Caco-2 (cell line): ENCODE measurements around the gene CEBPG. TPM values are rescaled to one million over a fixed set of nuclear protein-coding genes. Genes with fewer than 3 reads are reported as not detected.

Source experiments
- BruUV-seq: library from RNA; stranded (reverse); fragments of 400-500 nt; replicated peaks from 2 replicates; lab custom pipeline; 2021; lab: Mats Ljungman, UMichigan
- CTCF ChIA-PET: fragments of 300-600 bp; sonication (Branson Sonifier 250); formaldehyde crosslinking; loops from one replicate; lab custom pipeline; 2022; ENCODE audit warnings: antibody characterized with exemption; lab: Charles Lee
- POLR2A ChIA-PET: fragments of 300-600 bp; sonication (Branson Sonifier 250); formaldehyde crosslinking; loops from one replicate; lab custom pipeline; 2022; ENCODE audit warnings: antibody characterized with exemption; lab: Charles Lee
- DNase-seq, 2 experiments: peaks; one replicate each; pipeline versions ENCODE4 v3.0.0 to v3.0.0-alpha.2; 2020 to 2022
- H3K27me3 ChIP-seq: replicated peaks from 2 replicates; pipeline ENCODE4 v1.6.0; 2011; ENCODE audit warnings: low read length; ENCODE audit not compliant: control insufficient read depth, insufficient read depth
- H3K36me3 ChIP-seq: 2 replicates; pipeline ENCODE4 v1.5.1; 2011; ENCODE audit warnings: low read length; ENCODE audit not compliant: control insufficient read depth, insufficient read depth
- H3K4me1 ChIP-seq: fragments of 250-450 bp; sonication (Bioruptor Pico); 2 replicates; pipeline ENCODE4 v1.5.1; 2020; ENCODE audit warnings: mild to moderate bottlenecking
- H3K4me3 ChIP-seq: 2 replicates; pipeline ENCODE4 v1.5.1; 2011; ENCODE audit warnings: low read depth, mild to moderate bottlenecking, control low read depth, low read length
- H3K9me3 ChIP-seq: fragments of 250-450 bp; sonication (Bioruptor Pico); 2 replicates; pipeline ENCODE4 v1.5.1; 2020; ENCODE audit warnings: mild to moderate bottlenecking, moderate library complexity
- H3K27ac Mint-ChIP-seq: one replicate; pipeline ENCODE4 v1.8.0; 2022; ENCODE audit warnings: mixed read lengths; ENCODE audit not compliant: unreplicated experiment
- H3K27me3 Mint-ChIP-seq: one replicate; pipeline ENCODE4 v1.8.0; 2022; ENCODE audit warnings: mixed read lengths; ENCODE audit not compliant: insufficient read depth, unreplicated experiment
- H3K36me3 Mint-ChIP-seq: one replicate; pipeline ENCODE4 v1.8.0; 2022; ENCODE audit warnings: mild to moderate bottlenecking, mixed read lengths; ENCODE audit not compliant: insufficient read depth, unreplicated experiment
- H3K4me1 Mint-ChIP-seq: one replicate; pipeline ENCODE4 v1.8.0; 2022; ENCODE audit warnings: low read depth, mixed read lengths; ENCODE audit not compliant: unreplicated experiment
- H3K4me3 Mint-ChIP-seq: one replicate; pipeline ENCODE4 v1.8.0; 2022; ENCODE audit warnings: mild to moderate bottlenecking, moderate library complexity, mixed read lengths; ENCODE audit not compliant: unreplicated experiment
- H3K9me3 Mint-ChIP-seq: one replicate; pipeline ENCODE4 v1.8.0; 2022; ENCODE audit warnings: mixed read lengths; ENCODE audit not compliant: unreplicated experiment
- intact Hi-C: fragments of 100-400 bp; cut with micrococcal nuclease; formaldehyde crosslinking; loops from one replicate; pipeline ENCODE4 v1.10.0; 2022; ENCODE audit not compliant: unreplicated experiment
- total RNA-seq: library from RNA; stranded (reverse); gene quantifications from 2 replicates; pipeline ENCODE4 v1.2.3, GENCODE V29; 2022
- TF ChIP-seq, protein P1 (sequence below), 2 experiments: fragments of 200-600 bp in 1 of 2; IDR thresholded peaks; 1 replicate in 1 of 2; 2 replicates in 1 of 2; pipeline versions ENCODE4 v1.5.1 to v1.8.0; 2011 to 2022; ENCODE audit warnings: antibody characterized with exemption in 1 of 2, control low read depth in 1 of 2, inconsistent platforms in 1 of 2, low read depth in 1 of 2, low read length in 1 of 2, mild to moderate bottlenecking in 1 of 2, moderate library complexity in 1 of 2; ENCODE audit not compliant: insufficient read depth in 1 of 2, severe bottlenecking in 1 of 2, unreplicated experiment in 1 of 2

The CEBPG gene
- total RNA-seq, 1 experiment from 2014 or later: 79.4 TPM

DNA sequence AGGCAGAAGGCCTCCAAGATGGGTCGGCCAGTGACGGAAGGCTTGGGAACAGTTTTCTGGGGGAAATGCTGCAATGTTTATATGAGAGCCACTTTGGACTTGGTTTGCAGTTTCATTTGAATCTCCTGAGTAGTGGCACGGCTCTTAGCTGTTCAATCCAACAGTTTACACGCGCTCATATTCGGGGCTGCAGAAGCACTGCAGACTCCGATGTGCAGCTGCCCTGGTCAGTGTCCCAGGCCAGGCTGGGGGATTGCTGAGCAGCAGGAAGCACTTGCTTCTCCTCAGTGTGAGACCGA is 31.7 kb downstream of the CEBPG start:
- no peaks in the 10 kb centered on the region for H3K9me3 Mint-ChIP-seq
- peaks cover 34% of the 10 kb centered on the region for H3K4me1 Mint-ChIP-seq
- no peak overlapping the region for H3K4me3 ChIP-seq
- no peaks in the 10 kb centered on the region for H3K27me3 Mint-ChIP-seq
- H3K27me3 ChIP-seq: no peaks in the 10 kb centered on the region
- POLR2A ChIA-PET: interaction anchor here (1.2 kb wide), 1 partner anchor 102 kb away, joined by 6 read pairs; no protein-coding TSS in a partner anchor
- H3K27ac Mint-ChIP-seq: peak overlapping the region; percentile 84
- DNase-seq: peak in 1 of 2 experiments; percentile 28
- CTCF ChIA-PET: interaction anchor here (0.8 to 4.5 kb wide), 3 partner anchors 11 to 170 kb away, joined by 4 to 33 read pairs (median 13); no protein-coding TSS in a partner anchor
- H3K4me3 Mint-ChIP-seq: no peak overlapping the region
- TF ChIP-seq, protein P1, sequence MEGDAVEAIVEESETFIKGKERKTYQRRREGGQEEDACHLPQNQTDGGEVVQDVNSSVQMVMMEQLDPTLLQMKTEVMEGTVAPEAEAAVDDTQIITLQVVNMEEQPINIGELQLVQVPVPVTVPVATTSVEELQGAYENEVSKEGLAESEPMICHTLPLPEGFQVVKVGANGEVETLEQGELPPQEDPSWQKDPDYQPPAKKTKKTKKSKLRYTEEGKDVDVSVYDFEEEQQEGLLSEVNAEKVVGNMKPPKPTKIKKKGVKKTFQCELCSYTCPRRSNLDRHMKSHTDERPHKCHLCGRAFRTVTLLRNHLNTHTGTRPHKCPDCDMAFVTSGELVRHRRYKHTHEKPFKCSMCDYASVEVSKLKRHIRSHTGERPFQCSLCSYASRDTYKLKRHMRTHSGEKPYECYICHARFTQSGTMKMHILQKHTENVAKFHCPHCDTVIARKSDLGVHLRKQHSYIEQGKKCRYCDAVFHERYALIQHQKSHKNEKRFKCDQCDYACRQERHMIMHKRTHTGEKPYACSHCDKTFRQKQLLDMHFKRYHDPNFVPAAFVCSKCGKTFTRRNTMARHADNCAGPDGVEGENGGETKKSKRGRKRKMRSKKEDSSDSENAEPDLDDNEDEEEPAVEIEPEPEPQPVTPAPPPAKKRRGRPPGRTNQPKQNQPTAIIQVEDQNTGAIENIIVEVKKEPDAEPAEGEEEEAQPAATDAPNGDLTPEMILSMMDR (IDR thresholded peaks at IDR 0.05; ENCODE audit: insufficient read depth in 1 of 2, low read depth in 1 of 2, low read length in 1 of 2, severe bottlenecking in 1 of 2, unreplicated experiment in 1 of 2): no peak
- H3K36me3 Mint-ChIP-seq: peaks cover 22% of the 10 kb centered on the region
- peaks cover 3% of the 10 kb centered on the region; the same call in 1 of the 2 replicates for H3K36me3 ChIP-seq
- intact Hi-C loops: loop anchor here (5.0 kb wide), 1 partner anchor 278 kb away; no protein-coding TSS in a partner anchor
- no peaks in the 10 kb centered on the region for H3K9me3 ChIP-seq
- BruUV-seq: no TSS peak
- H3K4me1 ChIP-seq: peaks cover 47% of the 10 kb centered on the region

DNA sequence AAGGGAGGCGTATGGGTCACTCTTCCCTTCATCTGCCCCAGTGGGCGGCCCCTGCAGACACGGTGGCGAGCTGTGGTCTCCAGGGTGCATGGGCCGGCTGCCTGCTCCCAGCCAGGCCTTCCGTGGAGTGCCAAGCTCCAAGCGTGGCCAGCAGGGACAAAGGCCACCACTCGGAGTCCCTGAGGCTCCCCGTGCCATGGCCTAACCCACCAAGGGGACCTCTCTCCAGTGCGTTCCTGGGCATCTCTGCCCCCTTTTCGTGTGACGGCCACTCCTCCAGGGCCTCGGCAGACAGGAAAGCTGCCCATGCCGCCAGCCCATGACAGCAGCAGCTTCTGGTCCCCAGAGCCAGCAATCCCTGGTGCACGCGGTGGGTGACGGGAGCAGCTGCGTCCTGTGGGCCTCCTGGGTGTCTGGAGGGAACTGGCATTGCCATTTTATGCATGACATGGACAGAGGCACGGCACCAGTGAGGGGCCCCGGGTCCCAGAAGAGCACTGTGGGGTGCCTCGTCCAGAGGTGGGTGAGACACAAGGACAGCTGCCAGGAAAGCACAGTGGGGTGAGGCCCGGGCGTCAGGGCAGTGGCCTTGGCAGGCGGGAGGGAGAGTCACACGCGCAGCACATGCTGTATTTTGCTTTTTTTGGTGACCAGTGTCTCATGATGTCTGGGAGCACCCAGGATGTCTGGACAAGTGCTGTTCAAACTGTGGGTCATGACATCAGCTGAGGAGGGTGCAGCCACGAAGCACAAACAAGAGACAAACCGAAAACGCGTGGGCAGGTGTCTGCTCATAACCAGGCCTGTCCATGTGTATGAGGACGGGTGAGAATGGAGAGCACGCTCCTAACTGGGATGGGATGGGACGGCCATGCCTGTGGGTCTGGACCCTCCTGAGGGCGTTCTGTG is 32.3 kb downstream of the CEBPG start:
- Mint-ChIP-seq H3K36me3 (peaks cover 16% of the 10 kb centered on the region), H3K9me3 (no peaks in the 10 kb centered on the region), H3K4me3 (no peak overlapping the region), H3K27ac (peak overlapping the region; percentile 84), H3K4me1 (peaks cover 34% of the 10 kb centered on the region), H3K27me3 (no peaks in the 10 kb centered on the region)
- Histone ChIP-seq H3K4me1 (peaks cover 41% of the 10 kb centered on the region), H3K36me3 (peaks cover 3% of the 10 kb centered on the region), H3K27me3 (no peaks in the 10 kb centered on the region), H3K4me3 (no peak overlapping the region), H3K9me3 (no peaks in the 10 kb centered on the region)
- TF ChIP-seq, protein P1 (IDR thresholded peaks at IDR 0.05; ENCODE audit: insufficient read depth in 1 of 2, low read depth in 1 of 2, low read length in 1 of 2, severe bottlenecking in 1 of 2, unreplicated experiment in 1 of 2): no peak
- ChIA-PET POLR2A (interaction anchor here (1.2 kb wide), 1 partner anchor 103 kb away, joined by 6 read pairs; no protein-coding TSS in a partner anchor), CTCF (interaction anchor here (0.5 to 4.5 kb wide), 7 partner anchors 10 to 365 kb away, joined by 3 to 33 read pairs (median 4); partner anchors contain the start of gene CEBPA)
- peak in 1 of 2 experiments; percentile 31 for DNase-seq
- intact Hi-C loops: loop anchor here (5.0 kb wide), 1 partner anchor 279 kb away; no protein-coding TSS in a partner anchor
- BruUV-seq: no TSS peak

DNA sequence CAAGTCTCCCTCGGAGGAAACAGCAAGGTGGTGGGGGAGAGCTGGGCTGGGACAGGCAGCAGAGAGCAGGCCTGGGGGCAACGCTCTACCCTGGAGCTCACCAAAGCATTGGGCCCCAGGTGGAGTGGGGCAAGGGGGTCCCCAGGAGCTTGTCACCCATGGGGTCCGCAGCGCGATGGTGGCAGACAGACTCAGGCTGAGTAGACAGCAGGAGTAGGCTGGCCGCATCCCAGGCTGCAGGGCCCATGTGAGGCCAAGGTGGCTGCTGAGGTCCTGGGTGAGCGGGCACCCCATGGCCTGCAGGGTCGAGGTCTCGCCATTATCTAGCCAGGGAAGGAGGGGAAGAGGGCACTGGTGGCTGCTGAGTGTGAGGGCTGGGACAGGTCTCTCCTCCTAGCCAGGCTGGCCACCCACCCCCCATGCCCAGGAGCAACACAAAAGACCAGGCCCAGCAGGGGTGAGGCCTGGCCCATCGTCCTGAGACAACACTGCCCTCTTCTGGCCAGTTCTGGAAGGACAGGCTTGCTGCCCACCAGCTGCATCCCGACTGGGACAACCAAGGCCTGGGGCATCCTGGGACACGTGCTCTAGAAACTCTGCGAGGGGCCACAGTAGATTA is 33.1 kb downstream of the CEBPG start:
- ChIA-PET CTCF (interaction anchor here (0.6 to 4.5 kb wide), 9 partner anchors 10 to 945 kb away, joined by 3 to 33 read pairs (median 3); partner anchors contain the start of gene CEBPA), POLR2A (interaction anchor here (0.5 to 1.0 kb wide), 2 partner anchors 104 to 390 kb away, joined by 3 to 4 read pairs; partner anchors contain the start of gene CEBPA)
- H3K36me3 Mint-ChIP-seq: peaks cover 15% of the 10 kb centered on the region
- TF ChIP-seq, protein P1 (IDR thresholded peaks at IDR 0.05; ENCODE audit: insufficient read depth in 1 of 2, low read depth in 1 of 2, low read length in 1 of 2, severe bottlenecking in 1 of 2, unreplicated experiment in 1 of 2): peak; percentile 90 to 96
- no peaks in the 10 kb centered on the region for H3K9me3 Mint-ChIP-seq
- no peak overlapping the region for H3K4me3 Mint-ChIP-seq
- H3K4me1 Mint-ChIP-seq: peaks cover 31% of the 10 kb centered on the region
- peak; percentile 82 to 90 for DNase-seq
- H3K27me3 Mint-ChIP-seq: no peaks in the 10 kb centered on the region
- intact Hi-C loops: loop anchor here (5.0 kb wide), 1 partner anchor 279 kb away; no protein-coding TSS in a partner anchor
- peak overlapping the region; percentile 84 for H3K27ac Mint-ChIP-seq
- H3K9me3 ChIP-seq: no peaks in the 10 kb centered on the region
- BruUV-seq: no TSS peak
- no peak overlapping the region for H3K4me3 ChIP-seq
- H3K4me1 ChIP-seq: peaks cover 35% of the 10 kb centered on the region
- H3K27me3 ChIP-seq: no peaks in the 10 kb centered on the region
- peaks cover 3% of the 10 kb centered on the region for H3K36me3 ChIP-seq
